Endothelial cell of umbilical vein (primary cell): ENCODE measurements around the gene MEA1. TPM values are rescaled to one million over a fixed set of nuclear protein-coding genes. Genes with fewer than 3 reads are reported as not detected.

Experiments used
- BruUV-seq: library from RNA; stranded (reverse); fragments of 400-500 nt; replicated peaks from 2 replicates; lab custom pipeline; 2021; lab: Mats Ljungman, UMichigan
- CTCF ChIA-PET: fragments of 300-600, 350-600 bp; sonication (Branson Sonifier 250); formaldehyde crosslinking; loops from one replicate; lab custom pipeline; 2021; ENCODE audit warnings: antibody characterized with exemption, inconsistent platforms; lab: Charles Lee
- POLR2A ChIA-PET: fragments of 300-600, 350-600 bp; sonication (Branson Sonifier 250); formaldehyde crosslinking; loops from one replicate; lab custom pipeline; 2021; ENCODE audit warnings: antibody characterized with exemption, inconsistent platforms; lab: Charles Lee
- DNase-seq: peaks from one replicate; pipeline ENCODE4 v3.0.0-alpha.2; 2011; ENCODE audit warnings: low read depth, low spot score
- FAIRE-seq: peaks from 2 replicates; lab custom pipeline; 2011; peaks lifted over from hg19 to GRCh38; lab: Jason Lieb, UNC
- H2AFZ ChIP-seq: 2 replicates; pipeline ENCODE4 v1.6.0; 2012; ENCODE audit warnings: low read depth, low read length, control low read depth, inconsistent platforms
- H3K27ac ChIP-seq: 2 replicates; pipeline ENCODE4 v1.5.1; 2011; ENCODE audit warnings: low read depth, mild to moderate bottlenecking, control low read depth, low read length, moderate library complexity; ENCODE audit not compliant: insufficient read depth
- H3K27me3 ChIP-seq, 2 experiments: 2 replicates each; pipeline versions ENCODE4 v1.6.0 to v1.6.1; 2011; ENCODE audit warnings: low read length in 2 of 2, mixed read lengths in 1 of 2; ENCODE audit not compliant: control insufficient read depth in 2 of 2, insufficient read depth in 2 of 2
- H3K36me3 ChIP-seq, 2 experiments: 2 replicates in 1 of 2; 3 replicates in 1 of 2; pipeline ENCODE4 v1.5.1; 2011; ENCODE audit warnings: low read length in 2 of 2, mild to moderate bottlenecking in 1 of 2, moderate library complexity in 1 of 2; ENCODE audit not compliant: control insufficient read depth in 2 of 2, insufficient read depth in 2 of 2; ENCODE audit errors: extremely low read depth in 1 of 2
- H3K4me1 ChIP-seq: 3 replicates; pipeline ENCODE4 v1.5.1; 2011; ENCODE audit warnings: mild to moderate bottlenecking, low read length; ENCODE audit not compliant: control insufficient read depth, insufficient read depth; ENCODE audit errors: extremely low read depth
- H3K4me2 ChIP-seq: 2 replicates; pipeline ENCODE4 v1.6.1; 2011; ENCODE audit warnings: low read length, control low read depth, mixed read lengths; ENCODE audit not compliant: insufficient read depth
- H3K4me3 ChIP-seq, 3 experiments: fragments of 200-600 bp in 1 of 3; sonication (generic), shearing (Covaris generic) in 1 of 3; replicated peaks in 1 of 3; 2 replicates each; pipeline ENCODE4 v1.5.1; 2011 to 2016; ENCODE audit warnings: control low read depth in 3 of 3, low read length in 3 of 3, mild to moderate bottlenecking in 2 of 3, inconsistent platforms in 1 of 3, low read depth in 1 of 3, moderate library complexity in 1 of 3; ENCODE audit not compliant: insufficient read depth in 1 of 3
- H3K79me2 ChIP-seq: 2 replicates; pipeline ENCODE4 v1.6.0; 2012; ENCODE audit warnings: low read length, inconsistent platforms; ENCODE audit not compliant: control insufficient read depth, insufficient read depth
- H3K9ac ChIP-seq: replicated peaks from 2 replicates; pipeline ENCODE3; 2011; ENCODE audit warnings: low read length, control low read depth; ENCODE audit not compliant: insufficient read depth; ENCODE audit errors: extremely low read depth
- H3K9me1 ChIP-seq: replicated peaks from 3 replicates; pipeline ENCODE4 v1.6.0; 2011; ENCODE audit warnings: mild to moderate bottlenecking, low read length; ENCODE audit not compliant: control insufficient read depth, insufficient read depth; ENCODE audit errors: extremely low read depth
- H3K9me3 ChIP-seq: replicated peaks from 2 replicates; pipeline ENCODE4 v1.5.1; 2012; ENCODE audit warnings: low read length, inconsistent platforms; ENCODE audit not compliant: control insufficient read depth, insufficient read depth
- H4K20me1 ChIP-seq: replicated peaks from 2 replicates; pipeline ENCODE3; 2011; ENCODE audit warnings: mild to moderate bottlenecking, low read length; ENCODE audit not compliant: control insufficient read depth, insufficient read depth; ENCODE audit errors: extremely low read depth
- EZH2 ChIP-seq: IDR thresholded peaks from 2 replicates; pipeline ENCODE4 v1.6.1; 2012; ENCODE audit warnings: borderline replicate concordance, low read depth, mild to moderate bottlenecking, moderate library complexity, low read length, inconsistent platforms; ENCODE audit not compliant: severe bottlenecking
- FOS ChIP-seq: IDR thresholded peaks from 2 replicates; pipeline ENCODE4 v1.6.1; 2011; ENCODE audit warnings: mild to moderate bottlenecking, low read length, moderate library complexity, borderline replicate concordance; ENCODE audit not compliant: insufficient read depth
- GATA2 ChIP-seq: IDR thresholded peaks from 2 replicates; pipeline ENCODE4 v1.7.0; 2011; ENCODE audit warnings: low read depth, mild to moderate bottlenecking, moderate library complexity, mixed read lengths, low read length; ENCODE audit not compliant: insufficient read length, insufficient read depth
- JUN ChIP-seq: IDR thresholded peaks from 2 replicates; pipeline ENCODE4 v1.6.1; 2011; ENCODE audit warnings: borderline replicate concordance, low read depth; ENCODE audit not compliant: insufficient read length, insufficient read depth
- MYC ChIP-seq: IDR thresholded peaks from one replicate; pipeline ENCODE4 v1.6.1; 2011; ENCODE audit warnings: mild to moderate bottlenecking, low read depth, low read length
- POLR2A ChIP-seq: IDR thresholded peaks from 2 replicates; pipeline ENCODE4 v1.6.1; 2012; ENCODE audit warnings: low read depth, mild to moderate bottlenecking, control low read depth, low read length
- POLR2AphosphoS5 ChIP-seq: IDR thresholded peaks from 2 replicates; pipeline ENCODE4 v1.6.1; 2012; ENCODE audit warnings: low read depth, mild to moderate bottlenecking, control low read depth, low read length, moderate library complexity; ENCODE audit not compliant: insufficient read depth
- dilution Hi-C: fragments of 300-500 bp; cut with MboI; formaldehyde crosslinking; loops from one replicate; pipeline ENCODE4 v1.15.0; 2019; ENCODE audit warnings: low sequenced_read_pairs; ENCODE audit not compliant: extremely low pct_ligation_motif_present
- intact Hi-C: fragments of 100-400 bp; cut with micrococcal nuclease; formaldehyde crosslinking; loops from one replicate; pipeline ENCODE4 v1.10.0; 2022
- polyA plus RNA-seq, 4 experiments: library from polyadenylated mRNA; depleted of rRNA in 3 of 4; stranded (reverse) in 3 of 4; unstranded in 1 of 4; fragments of >200 nt; gene quantifications; 2 replicates each; pipeline versions ENCODE4 v1.2.1 to v1.2.3, GENCODE V29; 2011 to 2012; ENCODE audit warnings: missing spikeins in 1 of 4
- total RNA-seq: library from RNA; stranded (reverse); gene quantifications from 2 replicates; pipeline ENCODE4 v1.2.3, GENCODE V29; 2021
- TF ChIP-seq, protein P1 (sequence below): IDR thresholded peaks from 2 replicates; pipeline ENCODE4 v1.6.1; 2011; ENCODE audit not compliant: insufficient read depth, insufficient read length
- TF ChIP-seq, protein P2 (sequence below), 2 donors: IDR thresholded peaks; 1 replicate in 1 of 2; 2 replicates in 1 of 2; pipeline ENCODE4 v1.5.1; 2011; ENCODE audit warnings: low read length in 2 of 2, mild to moderate bottlenecking in 2 of 2, moderate library complexity in 2 of 2, control low read depth in 1 of 2, inconsistent platforms in 1 of 2, low read depth in 1 of 2; ENCODE audit not compliant: insufficient read depth in 1 of 2; ENCODE audit errors: extremely low read depth in 1 of 2

Gene MEA1
- total and polyA plus RNA-seq, 2 donors (not counting 3 experiments of a cell fraction or from before 2014, with no cell fraction given): 62.5 to 69.5 TPM

DNA sequence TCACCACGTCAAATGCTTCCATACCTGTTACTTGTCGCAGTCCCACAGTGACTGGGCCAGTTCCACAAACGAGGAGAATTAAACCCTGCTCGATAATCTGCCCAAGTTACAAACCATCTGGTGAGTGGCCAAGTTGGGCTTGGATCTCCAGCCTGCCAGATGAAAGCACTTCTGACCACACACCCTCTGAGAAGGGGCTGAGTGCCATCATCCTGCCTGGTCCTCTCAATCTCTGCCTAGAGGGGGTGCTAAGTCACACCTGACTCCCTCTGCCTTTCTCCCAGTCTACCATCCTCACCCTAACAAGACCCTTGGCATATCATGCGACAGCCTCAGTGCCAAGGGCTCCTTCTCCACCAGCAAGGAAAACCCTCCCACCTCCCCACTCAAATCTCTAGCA lies 23.5 kb upstream of the MEA1 start:
- Histone ChIP-seq H3K4me2 (no peak overlapping the region), H4K20me1 (no peaks in the 10 kb centered on the region), H3K4me1 (no peaks in the 10 kb centered on the region), H3K9me3 (no peaks in the 10 kb centered on the region), H3K27ac (no peak overlapping the region), H3K9me1 (no peaks in the 10 kb centered on the region), H3K36me3 (peaks cover 3 to 43% of the 10 kb centered on the region in 2 experiments), H2AFZ (no peak overlapping the region), H3K27me3 (no peaks in the 10 kb centered on the region), H3K79me2 (no peaks in the 10 kb centered on the region), H3K9ac (no peak overlapping the region), H3K4me3 (no peak overlapping the region)
- FAIRE-seq (no peak), DNase-seq (no peak)
- ChIA-PET CTCF (interaction anchor here (0.9 kb wide), 1 partner anchor 39 kb away, joined by 3 read pairs; the partner anchor contains the start of gene PTK7), POLR2A (interaction anchor here (1.0 kb wide), 1 partner anchor 11 kb away, joined by 3 read pairs; no protein-coding TSS in a partner anchor)
- TF ChIP-seq GATA2 (no peak), POLR2A (no peak), FOS (no peak), MYC (no peak), JUN (no peak), POLR2AphosphoS5 (no peak), EZH2 (no peak)
- TF ChIP-seq, protein P1, sequence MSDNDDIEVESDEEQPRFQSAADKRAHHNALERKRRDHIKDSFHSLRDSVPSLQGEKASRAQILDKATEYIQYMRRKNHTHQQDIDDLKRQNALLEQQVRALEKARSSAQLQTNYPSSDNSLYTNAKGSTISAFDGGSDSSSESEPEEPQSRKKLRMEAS: no peak
- TF ChIP-seq, protein P2, sequence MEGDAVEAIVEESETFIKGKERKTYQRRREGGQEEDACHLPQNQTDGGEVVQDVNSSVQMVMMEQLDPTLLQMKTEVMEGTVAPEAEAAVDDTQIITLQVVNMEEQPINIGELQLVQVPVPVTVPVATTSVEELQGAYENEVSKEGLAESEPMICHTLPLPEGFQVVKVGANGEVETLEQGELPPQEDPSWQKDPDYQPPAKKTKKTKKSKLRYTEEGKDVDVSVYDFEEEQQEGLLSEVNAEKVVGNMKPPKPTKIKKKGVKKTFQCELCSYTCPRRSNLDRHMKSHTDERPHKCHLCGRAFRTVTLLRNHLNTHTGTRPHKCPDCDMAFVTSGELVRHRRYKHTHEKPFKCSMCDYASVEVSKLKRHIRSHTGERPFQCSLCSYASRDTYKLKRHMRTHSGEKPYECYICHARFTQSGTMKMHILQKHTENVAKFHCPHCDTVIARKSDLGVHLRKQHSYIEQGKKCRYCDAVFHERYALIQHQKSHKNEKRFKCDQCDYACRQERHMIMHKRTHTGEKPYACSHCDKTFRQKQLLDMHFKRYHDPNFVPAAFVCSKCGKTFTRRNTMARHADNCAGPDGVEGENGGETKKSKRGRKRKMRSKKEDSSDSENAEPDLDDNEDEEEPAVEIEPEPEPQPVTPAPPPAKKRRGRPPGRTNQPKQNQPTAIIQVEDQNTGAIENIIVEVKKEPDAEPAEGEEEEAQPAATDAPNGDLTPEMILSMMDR (IDR thresholded peaks at IDR 0.05; ENCODE audit: extremely low read depth in 1 of 2, insufficient read depth in 1 of 2, low read depth in 1 of 2, low read length in 2 of 2): no peak
- dilution Hi-C loops: no loop called here
- intact Hi-C loops: no loop called here
- BruUV-seq: no TSS peak
